HepG2 (cell line): Measurements from ENCODE around the gene PLA2G12B. TPM values are rescaled to one million over a fixed set of nuclear protein-coding genes. Genes with fewer than 3 reads are reported as not detected.

Experiments
- ATRX ChIP-seq: sonication (generic); formaldehyde crosslinking; IDR thresholded peaks from 2 replicates; pipeline ENCODE4 v1.4.0; 2020; ENCODE audit warnings: missing genetic modification reagents, borderline replicate concordance
- CBX2 ChIP-seq, 2 experiments: fragments of 200-600 bp in 1 of 2; sonication (generic); formaldehyde crosslinking in 1 of 2; IDR thresholded peaks; 2 replicates each; pipeline versions ENCODE4 v1.7.0 to v1.8.1; 2018 to 2022; ENCODE audit warnings: low read depth in 2 of 2, low read length in 1 of 2, mild to moderate bottlenecking in 1 of 2, missing genetic modification reagents in 1 of 2
- MEF2D ChIP-seq: sonication (generic); formaldehyde crosslinking; IDR thresholded peaks from 2 replicates; pipeline ENCODE4 v1.5.1; 2020; ENCODE audit warnings: mild to moderate bottlenecking, missing genetic modification reagents
- ONECUT2 ChIP-seq: sonication (generic); formaldehyde crosslinking; IDR thresholded peaks from 2 replicates; pipeline ENCODE4 v1.4.0; 2020; ENCODE audit warnings: missing genetic modification reagents
- PTBP1 ChIP-seq: fragments of 200-400 bp; formaldehyde crosslinking; IDR thresholded peaks from 2 replicates; pipeline ENCODE4 v1.6.1; 2018; ENCODE audit warnings: low read length, low read depth; ENCODE audit not compliant: poor library complexity, severe bottlenecking
- SMAD1 ChIP-seq: sonication (generic); formaldehyde crosslinking; IDR thresholded peaks from 2 replicates; pipeline ENCODE4 v1.4.0; 2020; ENCODE audit warnings: missing genetic modification reagents, low read depth, mild to moderate bottlenecking, borderline replicate concordance
- ZFY ChIP-seq: sonication (generic); formaldehyde crosslinking; IDR thresholded peaks from 2 replicates; pipeline ENCODE4 v1.4.0; 2020; ENCODE audit warnings: missing genetic modification reagents
- ZNF713 ChIP-seq: sonication (generic); formaldehyde crosslinking; IDR thresholded peaks from 2 replicates; pipeline ENCODE4 v1.4.0; 2020; ENCODE audit warnings: mild to moderate bottlenecking, missing genetic modification reagents
- ZNF780A ChIP-seq: sonication (generic); formaldehyde crosslinking; IDR thresholded peaks from 2 replicates; pipeline ENCODE4 v1.8.0; 2022; ENCODE audit warnings: mild to moderate bottlenecking, missing genetic modification reagents, moderate library complexity
- polyA plus RNA-seq, 8 experiments: library from polyadenylated mRNA; depleted of rRNA in 3 of 8; stranded (reverse) in 7 of 8; unstranded in 1 of 8; fragments of >200 nt; fragmentation: Illumina TruSeq in 4 of 8; extraction: Trizol in 4 of 8; gene quantifications; 2 replicates each; pipeline versions ENCODE4 v1.2.1 to v1.2.3, GENCODE V29; 2011 to 2016; ENCODE audit warnings: low read depth in 4 of 8, missing spikeins in 1 of 8, mixed read lengths in 1 of 8; ENCODE audit not compliant: insufficient read depth in 1 of 8
- total RNA-seq, 5 experiments: library from RNA; depleted of rRNA; stranded (reverse); fragments of >200 nt; fragmentation: Illumina TruSeq; extraction: Trizol; gene quantifications; 2 replicates each; pipeline ENCODE4 v1.2.3, GENCODE V29; 2016; ENCODE audit warnings: low read depth in 1 of 5
- TF ChIP-seq, protein P1 (sequence below): IDR thresholded peaks from 2 replicates; pipeline ENCODE4 v1.6.1; 2016; ENCODE audit warnings: control low read depth
- TF ChIP-seq, protein P2 (sequence below): sonication (generic); formaldehyde crosslinking; conservative IDR thresholded peaks from 2 replicates; pipeline ENCODE4 v1.8.0; 2022; ENCODE audit warnings: missing genetic modification reagents
- TF ChIP-seq, protein P3 (sequence below): sonication (generic); formaldehyde crosslinking; IDR thresholded peaks from 2 replicates; pipeline ENCODE4 v1.4.0; 2020; ENCODE audit warnings: missing genetic modification reagents, borderline replicate concordance
- TF ChIP-seq, protein P4 (sequence below): sonication (generic); formaldehyde crosslinking; IDR thresholded peaks from 2 replicates; pipeline ENCODE4 v1.4.0; 2020; ENCODE audit warnings: missing genetic modification reagents
- TF ChIP-seq, protein P5 (sequence below): sonication (generic); formaldehyde crosslinking; IDR thresholded peaks from 2 replicates; pipeline ENCODE4 v1.9.0; 2021; ENCODE audit warnings: missing genetic modification reagents, borderline replicate concordance

The PLA2G12B gene
- total and polyA plus RNA-seq, 2 of the 13 experiments (the other 11 are each of a cell fraction or from before 2014, with no cell fraction given): 7.7 to 38.0 TPM

DNA sequence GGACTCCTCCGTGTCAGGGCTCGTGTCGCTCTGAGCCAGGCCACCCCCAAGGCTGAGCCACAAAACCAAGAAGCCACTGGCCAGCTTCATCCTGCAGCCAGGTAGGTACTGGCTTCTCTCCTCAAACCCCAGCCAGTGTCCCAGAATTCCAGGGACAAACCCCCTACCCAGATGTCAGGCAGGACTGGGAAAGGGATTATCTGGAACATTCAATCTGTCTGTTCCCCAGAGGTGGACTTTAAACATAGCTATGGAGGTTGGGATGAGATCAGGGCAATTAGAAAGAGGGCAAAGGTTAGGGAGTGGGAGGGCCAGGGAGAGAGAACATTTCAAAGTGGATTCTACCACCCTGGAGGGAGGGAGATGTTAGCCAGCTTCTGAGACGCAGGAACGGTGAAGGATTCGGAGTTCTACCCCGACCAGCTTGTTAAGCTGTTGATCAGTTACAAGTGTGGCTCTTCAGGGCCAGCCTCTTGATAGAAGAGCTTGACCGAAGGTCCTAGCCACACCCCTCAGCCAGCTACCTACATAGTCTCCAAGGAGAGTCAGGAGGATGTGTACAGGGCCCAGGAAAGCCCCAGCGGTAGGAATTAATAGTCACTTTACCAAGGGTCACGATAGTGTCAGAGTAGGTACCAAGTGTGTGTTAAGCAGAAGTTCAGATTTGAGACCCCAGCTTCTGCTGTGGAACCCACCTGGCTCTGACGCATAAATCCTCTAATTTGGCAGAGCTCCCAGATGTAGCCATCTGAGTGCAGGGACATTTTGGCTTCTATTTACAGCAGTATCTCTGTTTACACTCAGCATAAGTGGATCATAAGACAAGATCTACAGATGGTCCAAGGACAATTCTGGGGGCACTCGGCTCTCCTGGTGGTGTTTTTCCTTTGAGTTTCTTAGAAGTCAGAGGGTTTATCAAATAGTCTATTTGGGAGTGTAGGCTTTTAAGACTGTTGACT is at the start of gene PLA2G12B (continued):
- TF ChIP-seq ZNF713 (CRISPR knock-in tag) (no peak), PTBP1 (no peak), MEF2D (CRISPR knock-in tag) (peak; percentile 46; the same call in 1 of the 2 replicates), ONECUT2 (CRISPR knock-in tag) (no peak), ATRX (CRISPR knock-in tag) (no peak), ZNF780A (CRISPR knock-in tag) (no peak), CBX2 (IDR thresholded peaks at IDR 0.05; ENCODE audit: low read depth, low read length) (no peak), CBX2 (CRISPR knock-in tag; IDR thresholded peaks at IDR 0.05; ENCODE audit: low read depth) (no peak), SMAD1 (CRISPR knock-in tag) (peak; percentile 65; the same call in 1 of the 2 replicates), ZFY (CRISPR knock-in tag) (peak; percentile 25; the same call in 1 of the 2 replicates)
- TF ChIP-seq, protein P1, sequence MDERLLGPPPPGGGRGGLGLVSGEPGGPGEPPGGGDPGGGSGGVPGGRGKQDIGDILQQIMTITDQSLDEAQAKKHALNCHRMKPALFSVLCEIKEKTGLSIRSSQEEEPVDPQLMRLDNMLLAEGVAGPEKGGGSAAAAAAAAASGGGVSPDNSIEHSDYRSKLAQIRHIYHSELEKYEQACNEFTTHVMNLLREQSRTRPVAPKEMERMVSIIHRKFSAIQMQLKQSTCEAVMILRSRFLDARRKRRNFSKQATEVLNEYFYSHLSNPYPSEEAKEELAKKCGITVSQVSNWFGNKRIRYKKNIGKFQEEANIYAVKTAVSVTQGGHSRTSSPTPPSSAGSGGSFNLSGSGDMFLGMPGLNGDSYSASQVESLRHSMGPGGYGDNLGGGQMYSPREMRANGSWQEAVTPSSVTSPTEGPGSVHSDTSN (CRISPR knock-in tag): no peak
- TF ChIP-seq, protein P2, sequence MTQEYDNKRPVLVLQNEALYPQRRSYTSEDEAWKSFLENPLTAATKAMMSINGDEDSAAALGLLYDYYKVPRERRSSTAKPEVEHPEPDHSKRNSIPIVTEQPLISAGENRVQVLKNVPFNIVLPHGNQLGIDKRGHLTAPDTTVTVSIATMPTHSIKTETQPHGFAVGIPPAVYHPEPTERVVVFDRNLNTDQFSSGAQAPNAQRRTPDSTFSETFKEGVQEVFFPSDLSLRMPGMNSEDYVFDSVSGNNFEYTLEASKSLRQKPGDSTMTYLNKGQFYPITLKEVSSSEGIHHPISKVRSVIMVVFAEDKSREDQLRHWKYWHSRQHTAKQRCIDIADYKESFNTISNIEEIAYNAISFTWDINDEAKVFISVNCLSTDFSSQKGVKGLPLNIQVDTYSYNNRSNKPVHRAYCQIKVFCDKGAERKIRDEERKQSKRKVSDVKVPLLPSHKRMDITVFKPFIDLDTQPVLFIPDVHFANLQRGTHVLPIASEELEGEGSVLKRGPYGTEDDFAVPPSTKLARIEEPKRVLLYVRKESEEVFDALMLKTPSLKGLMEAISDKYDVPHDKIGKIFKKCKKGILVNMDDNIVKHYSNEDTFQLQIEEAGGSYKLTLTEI (CRISPR knock-in tag): no peak
- TF ChIP-seq, protein P3, sequence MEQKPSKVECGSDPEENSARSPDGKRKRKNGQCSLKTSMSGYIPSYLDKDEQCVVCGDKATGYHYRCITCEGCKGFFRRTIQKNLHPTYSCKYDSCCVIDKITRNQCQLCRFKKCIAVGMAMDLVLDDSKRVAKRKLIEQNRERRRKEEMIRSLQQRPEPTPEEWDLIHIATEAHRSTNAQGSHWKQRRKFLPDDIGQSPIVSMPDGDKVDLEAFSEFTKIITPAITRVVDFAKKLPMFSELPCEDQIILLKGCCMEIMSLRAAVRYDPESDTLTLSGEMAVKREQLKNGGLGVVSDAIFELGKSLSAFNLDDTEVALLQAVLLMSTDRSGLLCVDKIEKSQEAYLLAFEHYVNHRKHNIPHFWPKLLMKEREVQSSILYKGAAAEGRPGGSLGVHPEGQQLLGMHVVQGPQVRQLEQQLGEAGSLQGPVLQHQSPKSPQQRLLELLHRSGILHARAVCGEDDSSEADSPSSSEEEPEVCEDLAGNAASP: no peak
- TF ChIP-seq, protein P4, sequence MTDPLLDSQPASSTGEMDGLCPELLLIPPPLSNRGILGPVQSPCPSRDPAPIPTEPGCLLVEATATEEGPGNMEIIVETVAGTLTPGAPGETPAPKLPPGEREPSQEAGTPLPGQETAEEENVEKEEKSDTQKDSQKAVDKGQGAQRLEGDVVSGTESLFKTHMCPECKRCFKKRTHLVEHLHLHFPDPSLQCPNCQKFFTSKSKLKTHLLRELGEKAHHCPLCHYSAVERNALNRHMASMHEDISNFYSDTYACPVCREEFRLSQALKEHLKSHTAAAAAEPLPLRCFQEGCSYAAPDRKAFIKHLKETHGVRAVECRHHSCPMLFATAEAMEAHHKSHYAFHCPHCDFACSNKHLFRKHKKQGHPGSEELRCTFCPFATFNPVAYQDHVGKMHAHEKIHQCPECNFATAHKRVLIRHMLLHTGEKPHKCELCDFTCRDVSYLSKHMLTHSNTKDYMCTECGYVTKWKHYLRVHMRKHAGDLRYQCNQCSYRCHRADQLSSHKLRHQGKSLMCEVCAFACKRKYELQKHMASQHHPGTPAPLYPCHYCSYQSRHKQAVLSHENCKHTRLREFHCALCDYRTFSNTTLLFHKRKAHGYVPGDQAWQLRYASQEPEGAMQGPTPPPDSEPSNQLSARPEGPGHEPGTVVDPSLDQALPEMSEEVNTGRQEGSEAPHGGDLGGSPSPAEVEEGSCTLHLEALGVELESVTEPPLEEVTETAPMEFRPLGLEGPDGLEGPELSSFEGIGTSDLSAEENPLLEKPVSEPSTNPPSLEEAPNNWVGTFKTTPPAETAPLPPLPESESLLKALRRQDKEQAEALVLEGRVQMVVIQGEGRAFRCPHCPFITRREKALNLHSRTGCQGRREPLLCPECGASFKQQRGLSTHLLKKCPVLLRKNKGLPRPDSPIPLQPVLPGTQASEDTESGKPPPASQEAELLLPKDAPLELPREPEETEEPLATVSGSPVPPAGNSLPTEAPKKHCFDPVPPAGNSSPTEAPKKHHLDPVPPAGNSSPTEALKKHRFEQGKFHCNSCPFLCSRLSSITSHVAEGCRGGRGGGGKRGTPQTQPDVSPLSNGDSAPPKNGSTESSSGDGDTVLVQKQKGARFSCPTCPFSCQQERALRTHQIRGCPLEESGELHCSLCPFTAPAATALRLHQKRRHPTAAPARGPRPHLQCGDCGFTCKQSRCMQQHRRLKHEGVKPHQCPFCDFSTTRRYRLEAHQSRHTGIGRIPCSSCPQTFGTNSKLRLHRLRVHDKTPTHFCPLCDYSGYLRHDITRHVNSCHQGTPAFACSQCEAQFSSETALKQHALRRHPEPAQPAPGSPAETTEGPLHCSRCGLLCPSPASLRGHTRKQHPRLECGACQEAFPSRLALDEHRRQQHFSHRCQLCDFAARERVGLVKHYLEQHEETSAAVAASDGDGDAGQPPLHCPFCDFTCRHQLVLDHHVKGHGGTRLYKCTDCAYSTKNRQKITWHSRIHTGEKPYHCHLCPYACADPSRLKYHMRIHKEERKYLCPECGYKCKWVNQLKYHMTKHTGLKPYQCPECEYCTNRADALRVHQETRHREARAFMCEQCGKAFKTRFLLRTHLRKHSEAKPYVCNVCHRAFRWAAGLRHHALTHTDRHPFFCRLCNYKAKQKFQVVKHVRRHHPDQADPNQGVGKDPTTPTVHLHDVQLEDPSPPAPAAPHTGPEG (CRISPR knock-in tag): no peak
- TF ChIP-seq, protein P5, sequence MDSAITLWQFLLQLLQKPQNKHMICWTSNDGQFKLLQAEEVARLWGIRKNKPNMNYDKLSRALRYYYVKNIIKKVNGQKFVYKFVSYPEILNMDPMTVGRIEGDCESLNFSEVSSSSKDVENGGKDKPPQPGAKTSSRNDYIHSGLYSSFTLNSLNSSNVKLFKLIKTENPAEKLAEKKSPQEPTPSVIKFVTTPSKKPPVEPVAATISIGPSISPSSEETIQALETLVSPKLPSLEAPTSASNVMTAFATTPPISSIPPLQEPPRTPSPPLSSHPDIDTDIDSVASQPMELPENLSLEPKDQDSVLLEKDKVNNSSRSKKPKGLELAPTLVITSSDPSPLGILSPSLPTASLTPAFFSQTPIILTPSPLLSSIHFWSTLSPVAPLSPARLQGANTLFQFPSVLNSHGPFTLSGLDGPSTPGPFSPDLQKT (CRISPR knock-in tag): no peak
